Measurements from ENCODE around the gene ZNF277.

GRCh38 chr7:112272921-112273561, 66.5 kb downstream of the ZNF277 start:
- no peak for TF ChIP-seq CTCF (IDR thresholded peaks at IDR 0.05; ENCODE audit: low read depth, low read length, missing input control)
- no peak for TF ChIP-seq REST (IDR thresholded peaks at IDR 0.05)
- TF ChIP-seq RXRA (IDR thresholded peaks at IDR 0.05): no peak
- TF ChIP-seq TAF1 (conservative IDR thresholded peaks at IDR 0.05): no peak
- no peak for TF ChIP-seq MAX (IDR thresholded peaks at IDR 0.05)
- TF ChIP-seq EGR1 (IDR thresholded peaks at IDR 0.05; ENCODE audit: low read depth in 2 of 2): no peak
- TF ChIP-seq GABPA (IDR thresholded peaks at IDR 0.05 in 1 of 2, conservative IDR thresholded peaks at IDR 0.05 in 1 of 2): no peak
- no peak for TF ChIP-seq HNF4G (IDR thresholded peaks at IDR 0.05)
